Kidney tubule cell (primary cell): ENCODE data around the gene CYP4V2.
A peak's percentile ranks its signal among the peaks of the same experiment; 100 is the strongest.

Experiments used
- DNase-seq: peaks from one replicate; pipeline ENCODE4 v3.0.0-alpha.2; 2018; ENCODE audit warnings: low spot score

CYP4V2 gene

GRCh38 chr4:186191200-186192065 lies at the start of gene CYP4V2:
TSS of gene CYP4V2 (plus strand) at chr4:186191567. CDS start at chr4:186191824, 257 bp downstream.
- peak; percentile 87 for DNase-seq

GRCh38 chr4:186144198-186144945 lies 47.0 kb upstream of the CYP4V2 start:
- peak; percentile 74 for DNase-seq

- DNase-seq, result peak; percentile 72
These were observed 46.3 kb upstream of the CYP4V2 start for GRCh38 chr4:186144946-186145569.

- DNase-seq, result no peak
These were observed 44.9 kb upstream of the CYP4V2 start for GRCh38 chr4:186146458-186146857.

GRCh38 chr4:186148336-186148975 lies 42.9 kb upstream of the CYP4V2 start:
- peak; percentile 68 for DNase-seq

GRCh38 chr4:186149872-186150271 lies 41.5 kb upstream of the CYP4V2 start:
- peak; percentile 90 for DNase-seq

- DNase-seq, result no peak
These were observed 40.4 kb upstream of the CYP4V2 start for GRCh38 chr4:186150926-186151325.

GRCh38 chr4:186151499-186151898 lies 39.9 kb upstream of the CYP4V2 start:
- no peak for DNase-seq

GRCh38 chr4:186158021-186158813 lies 33.1 kb upstream of the CYP4V2 start:
- no peak for DNase-seq

GRCh38 chr4:186158966-186159365 lies 32.4 kb upstream of the CYP4V2 start:
- no peak for DNase-seq

- DNase-seq, result no peak
These were observed 31.8 kb upstream of the CYP4V2 start for GRCh38 chr4:186159613-186160012.

- no peak for DNase-seq
These were observed 30.2 kb upstream of the CYP4V2 start for GRCh38 chr4:186161138-186161537.

- no peak for DNase-seq
These were observed 24.4 kb upstream of the CYP4V2 start for GRCh38 chr4:186166852-186167512.

- no peak for DNase-seq
These were observed 23.8 kb upstream of the CYP4V2 start for GRCh38 chr4:186167605-186168004.

GRCh38 chr4:186168750-186169149 lies 22.6 kb upstream of the CYP4V2 start:
- DNase-seq, result no peak

GRCh38 chr4:186169333-186169944 lies 21.9 kb upstream of the CYP4V2 start:
- no peak for DNase-seq

- DNase-seq, result no peak
These were observed 21.2 kb upstream of the CYP4V2 start for GRCh38 chr4:186169945-186170802.

- DNase-seq, result no peak
These were observed 20.4 kb upstream of the CYP4V2 start for GRCh38 chr4:186170966-186171365.

- no peak for DNase-seq
These were observed 18.8 kb upstream of the CYP4V2 start for GRCh38 chr4:186172546-186172945.
